Ovary (tissue), 3 donors: Measurements from ENCODE around the gene SH3RF3.

Experiments used
- EP300 ChIP-seq: sonication (generic); formaldehyde crosslinking; IDR thresholded peaks from one replicate; pipeline ENCODE4 v1.6.1; 2017; ENCODE audit warnings: antibody characterized with exemption
- POLR2A ChIP-seq: fragments of 450-650 bp; IDR thresholded peaks from one replicate; pipeline ENCODE4 v1.6.1; 2017; ENCODE audit warnings: antibody characterized with exemption, mild to moderate bottlenecking, moderate library complexity
- TF ChIP-seq, protein P1 (sequence below), 3 donors: fragments of 450-650 bp in 2 of 3; fragments of 200-600 bp in 1 of 3; IDR thresholded peaks; one replicate each; pipeline versions ENCODE4 v1.5.1 to v1.8.0; 2016 to 2022; ENCODE audit warnings: antibody characterized with exemption in 3 of 3, mild to moderate bottlenecking in 1 of 3
- donor health status: DM: no; HTN: no; CAD: no.

GRCh38 chr2:109547280-109547679 lies 418.3 kb downstream of the SH3RF3 start:
- TF ChIP-seq, protein P1, sequence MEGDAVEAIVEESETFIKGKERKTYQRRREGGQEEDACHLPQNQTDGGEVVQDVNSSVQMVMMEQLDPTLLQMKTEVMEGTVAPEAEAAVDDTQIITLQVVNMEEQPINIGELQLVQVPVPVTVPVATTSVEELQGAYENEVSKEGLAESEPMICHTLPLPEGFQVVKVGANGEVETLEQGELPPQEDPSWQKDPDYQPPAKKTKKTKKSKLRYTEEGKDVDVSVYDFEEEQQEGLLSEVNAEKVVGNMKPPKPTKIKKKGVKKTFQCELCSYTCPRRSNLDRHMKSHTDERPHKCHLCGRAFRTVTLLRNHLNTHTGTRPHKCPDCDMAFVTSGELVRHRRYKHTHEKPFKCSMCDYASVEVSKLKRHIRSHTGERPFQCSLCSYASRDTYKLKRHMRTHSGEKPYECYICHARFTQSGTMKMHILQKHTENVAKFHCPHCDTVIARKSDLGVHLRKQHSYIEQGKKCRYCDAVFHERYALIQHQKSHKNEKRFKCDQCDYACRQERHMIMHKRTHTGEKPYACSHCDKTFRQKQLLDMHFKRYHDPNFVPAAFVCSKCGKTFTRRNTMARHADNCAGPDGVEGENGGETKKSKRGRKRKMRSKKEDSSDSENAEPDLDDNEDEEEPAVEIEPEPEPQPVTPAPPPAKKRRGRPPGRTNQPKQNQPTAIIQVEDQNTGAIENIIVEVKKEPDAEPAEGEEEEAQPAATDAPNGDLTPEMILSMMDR (IDR thresholded peaks at IDR 0.05): no peak
- no peak for TF ChIP-seq POLR2A
- TF ChIP-seq EP300: no peak
